Adipocyte (in vitro differentiated cells): ENCODE data around the gene APP.
"Not testable (repeated sequence)": the region's sequence is repeated elsewhere in the genome, so short reads cannot be mapped to it uniquely, and the experiment has no call there.

Experiments
- DNase-seq: peaks from one replicate; pipeline ENCODE4 v3.0.0-alpha.2; 2015; ENCODE audit warnings: low read depth
- H3K27me3 ChIP-seq: replicated peaks from 2 replicates; pipeline ENCODE4 v1.7.0; 2013; ENCODE audit warnings: mild to moderate bottlenecking, low read length, moderate library complexity; ENCODE audit not compliant: control insufficient read depth, insufficient read depth
- H3K36me3 ChIP-seq: 2 replicates; pipeline ENCODE4 v1.7.0; 2013; ENCODE audit warnings: low read length, mild to moderate bottlenecking, moderate library complexity; ENCODE audit not compliant: control insufficient read depth, insufficient read depth, severe bottlenecking
- H3K4me1 ChIP-seq: 2 replicates; pipeline ENCODE4 v1.7.0; 2013; ENCODE audit warnings: mild to moderate bottlenecking, low read length, moderate library complexity; ENCODE audit not compliant: control insufficient read depth, insufficient read depth
- H3K4me3 ChIP-seq: 2 replicates; pipeline ENCODE4 v1.7.0; 2013; ENCODE audit warnings: mild to moderate bottlenecking, low read length, moderate library complexity
- H3K9ac ChIP-seq: 2 replicates; pipeline ENCODE4 v1.7.0; 2013; ENCODE audit warnings: mild to moderate bottlenecking, low read length, moderate library complexity
- H3K9me3 ChIP-seq: 2 replicates; pipeline ENCODE4 v1.7.0; 2013; ENCODE audit warnings: mild to moderate bottlenecking, low read length, moderate library complexity; ENCODE audit not compliant: control insufficient read depth

Gene APP

DNA sequence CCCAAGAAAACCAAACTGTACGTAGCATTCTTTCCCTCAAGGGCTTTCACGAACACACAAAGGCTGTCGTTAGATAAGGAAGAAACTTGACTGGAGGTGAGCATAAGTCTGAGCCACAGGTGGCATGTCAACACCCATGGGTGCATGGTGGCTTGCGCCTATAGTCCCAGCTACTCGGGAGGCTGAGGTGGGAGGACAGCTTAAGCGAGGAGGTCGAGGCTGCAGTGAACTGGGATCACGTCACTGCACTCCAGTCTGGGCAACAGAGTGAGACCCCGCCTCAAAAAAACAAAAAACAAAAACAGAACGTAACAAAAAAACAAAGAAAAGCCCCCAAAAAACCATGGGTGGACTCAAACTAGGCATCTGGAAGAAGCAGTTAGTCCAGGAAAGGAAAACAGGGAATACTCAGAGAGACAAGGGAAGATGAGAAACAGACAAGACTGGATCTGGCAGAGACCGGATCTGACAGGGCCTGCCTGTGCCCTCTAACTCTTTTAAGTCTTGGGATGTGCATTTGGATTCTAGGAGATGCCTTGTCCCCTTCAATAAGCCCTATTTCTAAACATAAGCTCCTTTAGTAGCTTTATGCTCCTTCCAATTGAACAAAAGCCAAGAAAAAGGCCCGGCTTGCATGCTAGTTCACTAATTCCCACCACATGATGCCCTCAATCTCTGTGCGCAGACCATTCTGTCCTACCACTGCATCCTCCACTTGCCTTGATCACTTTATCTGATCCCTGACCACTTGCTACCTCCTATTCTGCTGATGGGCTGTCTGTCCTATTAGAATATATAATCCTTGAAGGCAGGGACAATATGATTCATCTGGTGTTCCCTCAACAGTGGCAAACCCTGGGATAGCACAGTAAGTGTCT, 73.8 kb downstream of the APP start:
- no peak overlapping the region for H3K9ac ChIP-seq
- peaks cover 14% of the 10 kb centered on the region for H3K4me1 ChIP-seq
- no peak for DNase-seq
- no peaks in the 10 kb centered on the region for H3K36me3 ChIP-seq
- no peak overlapping the region for H3K4me3 ChIP-seq
- H3K27me3 ChIP-seq: no peaks in the 10 kb centered on the region
- no peaks in the 10 kb centered on the region for H3K9me3 ChIP-seq

GRCh38 chr21:26095131-26095530, 75.4 kb downstream of the APP start:
- peaks cover 9% of the 10 kb centered on the region for H3K4me1 ChIP-seq
- H3K27me3 ChIP-seq: no peaks in the 10 kb centered on the region
- no peaks in the 10 kb centered on the region for H3K9me3 ChIP-seq
- no peak overlapping the region for H3K9ac ChIP-seq
- no peak for DNase-seq
- no peak overlapping the region for H3K4me3 ChIP-seq
- H3K36me3 ChIP-seq: no peaks in the 10 kb centered on the region

- H3K36me3 ChIP-seq: peaks cover 3% of the 10 kb centered on the region
- DNase-seq: no peak
Observed at GRCh38 chr21:26093122-26093521, 77.4 kb downstream of the APP start.

GRCh38 chr21:26091480-26092018, 79.0 kb downstream of the APP start:
- H3K27me3 ChIP-seq: no peaks in the 10 kb centered on the region
- H3K36me3 ChIP-seq: peaks cover 3% of the 10 kb centered on the region

More at GRCh38 chr21:26093122-26093521, 77.4 kb downstream of the APP start:
- H3K4me1 ChIP-seq: peaks cover 5% of the 10 kb centered on the region
- H3K9ac ChIP-seq: no peak overlapping the region
- no peaks in the 10 kb centered on the region for H3K9me3 ChIP-seq
- H3K4me3 ChIP-seq: no peak overlapping the region
- H3K27me3 ChIP-seq: no peaks in the 10 kb centered on the region

DNA sequence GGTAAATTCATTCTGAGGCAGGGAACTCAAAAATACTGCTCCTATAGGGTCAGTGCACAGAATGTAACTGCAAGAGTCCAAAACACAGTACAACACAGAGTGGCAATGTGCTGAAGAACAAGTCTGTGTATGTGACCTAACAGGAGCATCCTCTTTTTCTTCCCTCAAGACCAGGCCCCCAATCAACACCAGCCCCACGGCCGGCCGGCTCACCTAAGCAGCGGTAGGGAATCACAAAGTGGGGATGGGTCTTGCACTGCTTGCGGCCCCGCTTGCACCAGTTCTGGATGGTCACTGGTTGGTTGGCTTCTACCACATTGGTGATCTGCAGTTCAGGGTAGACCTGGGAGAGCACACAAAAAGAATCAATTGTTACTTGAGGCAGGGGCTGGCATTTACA, 80.8 kb downstream of the APP start:
- Histone ChIP-seq H3K4me3 (no peak overlapping the region), H3K36me3 (peaks cover 3% of the 10 kb centered on the region)

More at GRCh38 chr21:26091480-26092018, 79.0 kb downstream of the APP start:
- no peak overlapping the region for H3K4me3 ChIP-seq
- H3K9ac ChIP-seq: no peak overlapping the region
- no peak for DNase-seq
- peaks cover 5% of the 10 kb centered on the region for H3K4me1 ChIP-seq
- H3K9me3 ChIP-seq: no peaks in the 10 kb centered on the region

DNA sequence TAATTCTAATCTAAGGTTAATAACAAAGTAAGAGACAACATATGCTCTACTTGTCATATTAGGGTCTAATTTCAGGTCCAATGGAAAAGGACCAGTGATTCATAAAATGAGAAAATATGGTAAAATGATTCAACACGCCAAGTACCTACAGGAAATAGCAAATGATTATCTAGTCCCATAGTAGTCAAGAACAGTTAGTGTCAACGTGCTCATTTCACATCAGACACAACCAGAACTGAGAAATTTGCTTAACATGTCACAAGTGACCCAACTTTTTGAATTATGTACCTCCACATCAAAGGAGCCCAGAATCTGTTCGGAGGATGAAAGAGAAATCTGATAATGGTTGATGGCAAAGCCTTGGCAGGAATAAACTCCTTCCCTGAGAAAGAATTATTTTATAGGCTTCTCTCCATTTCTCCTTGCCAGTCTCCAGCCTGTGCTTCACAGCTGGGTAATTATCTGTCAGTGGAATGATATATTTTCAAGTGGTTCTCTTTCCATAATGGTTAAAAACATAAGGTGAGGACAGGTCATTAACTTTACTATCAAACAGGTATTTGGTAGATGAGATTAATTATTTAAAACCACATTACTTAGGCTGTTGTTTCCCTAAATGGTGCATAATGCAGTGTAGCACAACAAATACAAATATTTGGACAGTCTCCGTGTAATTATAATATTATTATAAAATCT, 83.2 kb downstream of the APP start:
- H3K36me3 ChIP-seq: peaks cover 3% of the 10 kb centered on the region
- no peak overlapping the region for H3K9ac ChIP-seq
- H3K4me3 ChIP-seq: no peak overlapping the region
- no peak for DNase-seq
- no peaks in the 10 kb centered on the region for H3K27me3 ChIP-seq
- H3K9me3 ChIP-seq: no peaks in the 10 kb centered on the region
- peaks cover 8% of the 10 kb centered on the region for H3K4me1 ChIP-seq

More for the DNA sequence above, 80.8 kb downstream of the APP start:
- H3K9me3 ChIP-seq: no peaks in the 10 kb centered on the region
- no peak for DNase-seq
- H3K9ac ChIP-seq: no peak overlapping the region
- H3K27me3 ChIP-seq: no peaks in the 10 kb centered on the region
- peaks cover 13% of the 10 kb centered on the region for H3K4me1 ChIP-seq

GRCh38 chr21:26085882-26086281, 84.7 kb downstream of the APP start:
- H3K4me1 ChIP-seq: peaks cover 8% of the 10 kb centered on the region
- no peak for DNase-seq
- H3K27me3 ChIP-seq: no peaks in the 10 kb centered on the region
- H3K9ac ChIP-seq: no peak overlapping the region
- no peaks in the 10 kb centered on the region for H3K9me3 ChIP-seq
- H3K36me3 ChIP-seq: peaks cover 3% of the 10 kb centered on the region
- no peak overlapping the region for H3K4me3 ChIP-seq

DNA sequence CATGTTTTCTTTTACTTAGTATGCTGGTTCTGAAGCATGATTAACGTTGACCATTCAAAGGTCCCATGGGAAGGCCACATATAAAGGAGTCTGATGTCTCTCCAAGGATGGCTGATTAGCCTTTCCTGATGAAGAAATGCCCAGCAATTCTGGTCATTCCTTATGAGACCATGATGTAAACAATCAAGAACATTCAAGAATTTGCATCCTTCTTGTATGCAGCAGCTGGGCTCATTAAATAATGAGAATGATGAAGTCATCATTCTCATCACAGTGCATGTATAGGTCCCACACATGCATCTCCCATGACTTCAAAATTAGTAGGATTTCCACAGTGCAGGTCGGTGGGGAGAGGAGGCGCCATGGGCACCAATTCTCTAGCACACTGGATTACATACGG, 85.4 kb downstream of the APP start:
- H3K9me3 ChIP-seq: no peaks in the 10 kb centered on the region
- peaks cover 8% of the 10 kb centered on the region for H3K4me1 ChIP-seq
- no peak overlapping the region for H3K9ac ChIP-seq
- no peak overlapping the region for H3K4me3 ChIP-seq
- peaks cover 3% of the 10 kb centered on the region for H3K36me3 ChIP-seq
- no peak for DNase-seq
- H3K27me3 ChIP-seq: no peaks in the 10 kb centered on the region

DNA sequence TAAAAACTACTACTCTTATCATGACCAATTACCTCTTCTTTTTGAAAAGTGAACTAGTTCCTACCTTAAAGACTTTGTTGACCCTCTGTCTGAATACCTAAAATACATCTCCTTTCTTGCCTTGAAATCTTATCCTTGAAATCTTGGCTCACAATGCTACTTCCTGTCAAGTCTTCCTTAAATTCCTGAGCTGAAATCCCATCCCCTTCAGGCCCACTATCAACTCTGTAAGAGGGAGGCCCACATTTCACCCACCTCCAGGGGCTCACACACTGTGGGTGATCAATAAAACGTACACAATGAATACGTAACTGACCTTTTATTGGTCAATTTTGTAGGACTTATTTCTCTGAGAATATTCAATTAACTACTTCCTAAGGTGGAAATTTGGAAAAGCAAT, 88.0 kb downstream of the APP start:
- no peaks in the 10 kb centered on the region for H3K9me3 ChIP-seq
- DNase-seq: no peak
- H3K36me3 ChIP-seq: no peaks in the 10 kb centered on the region
- no peaks in the 10 kb centered on the region for H3K27me3 ChIP-seq
- no peak overlapping the region for H3K4me3 ChIP-seq
- no peak overlapping the region for H3K9ac ChIP-seq
- peaks cover 8% of the 10 kb centered on the region for H3K4me1 ChIP-seq

DNA sequence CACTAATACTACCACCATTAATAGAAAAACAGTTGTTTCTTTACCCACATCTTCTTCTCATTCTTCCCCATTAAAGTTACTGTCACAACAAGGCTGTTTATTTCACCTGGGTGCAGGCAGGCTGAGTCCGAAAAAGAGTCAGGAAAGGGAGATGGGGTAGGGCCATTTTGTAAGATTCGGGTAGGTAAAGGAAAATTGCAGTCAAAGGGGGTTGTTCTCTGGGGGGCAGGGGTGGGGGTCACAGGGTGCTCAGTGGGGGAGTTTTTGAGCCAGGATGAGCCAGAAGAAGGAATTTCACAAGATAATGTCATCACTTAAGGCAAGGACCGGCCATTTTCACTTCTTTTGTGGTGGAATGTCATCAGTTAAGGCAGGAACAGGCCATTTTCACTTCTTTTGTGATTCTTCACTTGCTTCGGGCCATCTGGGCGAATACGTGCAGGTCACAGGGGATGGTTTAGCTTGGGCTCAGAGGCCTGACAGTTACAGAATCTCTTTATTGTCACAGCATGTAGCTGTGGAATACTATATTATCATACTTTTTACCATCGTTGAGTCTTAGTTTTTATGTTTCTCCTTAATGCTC, 89.3 kb downstream of the APP start:
- H3K36me3 ChIP-seq, H3K4me3 ChIP-seq, H3K9me3 ChIP-seq, H3K4me1 ChIP-seq, H3K27me3 ChIP-seq, DNase-seq, H3K9ac ChIP-seq: not testable (repeated sequence)

DNA sequence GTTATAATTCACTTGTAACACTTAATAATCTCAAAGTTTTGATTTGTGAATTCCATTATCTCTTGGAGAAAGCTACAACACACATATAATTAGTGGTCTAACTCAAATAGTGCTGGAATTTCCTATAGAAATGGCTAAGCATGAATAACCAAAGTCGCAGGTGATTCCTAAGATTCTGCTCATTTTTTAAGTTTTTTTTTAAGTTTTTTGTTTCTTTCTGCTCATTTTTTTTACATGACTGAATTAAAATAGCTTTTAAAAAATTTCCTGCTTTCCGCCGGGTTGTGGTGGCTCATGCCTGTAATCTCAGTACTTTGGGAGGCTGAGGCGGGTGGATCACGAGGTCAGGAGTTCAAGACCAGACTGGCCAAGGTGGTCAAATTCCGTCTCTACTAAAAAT, 90.4 kb downstream of the APP start:
- Histone ChIP-seq H3K4me3 (no peak overlapping the region), H3K27me3 (no peaks in the 10 kb centered on the region), H3K4me1 (no peaks in the 10 kb centered on the region), H3K36me3 (no peaks in the 10 kb centered on the region), H3K9me3 (no peaks in the 10 kb centered on the region), H3K9ac (no peak overlapping the region)
- no peak for DNase-seq
